Loucy (cell line): ENCODE results near the gene KCNN3.

ENCODE experiments used
- EZH2phosphoT487 ChIP-seq: fragments of 200-600 bp; IDR thresholded peaks from 2 replicates; pipeline ENCODE4 v1.6.1; 2018; ENCODE audit warnings: antibody characterized with exemption, mild to moderate bottlenecking, moderate library complexity, borderline replicate concordance
- TF ChIP-seq, protein P1 (sequence below): fragments of 200-600 bp; sonication (generic); conservative IDR thresholded peaks from 2 replicates; pipeline ENCODE4 v1.5.1; 2014; ENCODE audit warnings: mild to moderate bottlenecking, antibody characterized with exemption, low read length

- TF ChIP-seq, protein P1, sequence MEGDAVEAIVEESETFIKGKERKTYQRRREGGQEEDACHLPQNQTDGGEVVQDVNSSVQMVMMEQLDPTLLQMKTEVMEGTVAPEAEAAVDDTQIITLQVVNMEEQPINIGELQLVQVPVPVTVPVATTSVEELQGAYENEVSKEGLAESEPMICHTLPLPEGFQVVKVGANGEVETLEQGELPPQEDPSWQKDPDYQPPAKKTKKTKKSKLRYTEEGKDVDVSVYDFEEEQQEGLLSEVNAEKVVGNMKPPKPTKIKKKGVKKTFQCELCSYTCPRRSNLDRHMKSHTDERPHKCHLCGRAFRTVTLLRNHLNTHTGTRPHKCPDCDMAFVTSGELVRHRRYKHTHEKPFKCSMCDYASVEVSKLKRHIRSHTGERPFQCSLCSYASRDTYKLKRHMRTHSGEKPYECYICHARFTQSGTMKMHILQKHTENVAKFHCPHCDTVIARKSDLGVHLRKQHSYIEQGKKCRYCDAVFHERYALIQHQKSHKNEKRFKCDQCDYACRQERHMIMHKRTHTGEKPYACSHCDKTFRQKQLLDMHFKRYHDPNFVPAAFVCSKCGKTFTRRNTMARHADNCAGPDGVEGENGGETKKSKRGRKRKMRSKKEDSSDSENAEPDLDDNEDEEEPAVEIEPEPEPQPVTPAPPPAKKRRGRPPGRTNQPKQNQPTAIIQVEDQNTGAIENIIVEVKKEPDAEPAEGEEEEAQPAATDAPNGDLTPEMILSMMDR = no peak
- TF ChIP-seq EZH2phosphoT487 = no peak
These were observed 1.3 kb upstream of the KCNN3 start for GRCh38 chr1:154871374-154871773.
